Panc1 (cell line): ENCODE measurements around the gene MAP2K5.

Source experiments
- POLR2AphosphoS5 ChIP-seq: IDR thresholded peaks from 2 replicates; pipeline ENCODE4 v1.6.1; 2012; ENCODE audit warnings: mild to moderate bottlenecking, low read depth, low read length, moderate library complexity
- SIN3A ChIP-seq: IDR thresholded peaks from 2 replicates; pipeline ENCODE4 v1.6.1; 2012; ENCODE audit warnings: low read depth, mild to moderate bottlenecking, low read length, moderate library complexity, borderline replicate concordance; ENCODE audit not compliant: insufficient read depth
- TF ChIP-seq, protein P1 (sequence below): fragments of 450-650 bp; IDR thresholded peaks from 2 replicates; pipeline ENCODE4 v1.5.1; 2017; ENCODE audit warnings: mild to moderate bottlenecking
- TF ChIP-seq, protein P2 (sequence below), 2 experiments: IDR thresholded peaks; 2 replicates each; pipeline ENCODE4 v1.6.1; 2011 to 2012; ENCODE audit warnings: low read depth in 2 of 2, control low read depth in 1 of 2, low read length in 1 of 2, mild to moderate bottlenecking in 1 of 2, moderate library complexity in 1 of 2; ENCODE audit not compliant: insufficient read depth in 1 of 2

DNA sequence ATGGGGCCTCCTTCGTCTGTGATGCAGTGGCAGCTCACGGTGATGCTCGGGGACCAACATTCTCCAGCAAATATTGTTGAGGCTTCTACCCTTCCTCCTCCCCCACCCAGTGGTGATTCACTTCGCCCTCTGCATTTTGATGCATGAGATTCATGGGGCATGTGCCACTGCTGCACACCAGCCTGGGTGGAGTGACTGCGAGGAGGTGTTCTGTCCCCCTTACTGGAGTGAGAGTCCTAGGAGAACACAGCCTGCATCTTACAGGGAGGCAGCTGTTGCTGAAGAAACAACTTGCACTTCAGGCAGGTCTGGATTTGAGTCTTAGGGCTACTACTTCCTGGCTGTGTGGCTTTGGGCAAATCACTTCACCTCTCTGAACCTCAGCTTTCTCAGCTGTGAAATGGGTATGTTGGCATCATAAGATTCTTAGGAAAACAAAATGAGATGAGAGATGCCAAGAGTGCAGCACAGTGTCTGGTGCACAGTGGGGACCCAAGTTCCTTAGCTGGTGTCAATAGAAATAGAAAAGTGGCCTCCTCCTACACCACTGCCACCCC lies 272.6 kb downstream of the MAP2K5 start:
- TF ChIP-seq POLR2AphosphoS5: no peak
- TF ChIP-seq, protein P1, sequence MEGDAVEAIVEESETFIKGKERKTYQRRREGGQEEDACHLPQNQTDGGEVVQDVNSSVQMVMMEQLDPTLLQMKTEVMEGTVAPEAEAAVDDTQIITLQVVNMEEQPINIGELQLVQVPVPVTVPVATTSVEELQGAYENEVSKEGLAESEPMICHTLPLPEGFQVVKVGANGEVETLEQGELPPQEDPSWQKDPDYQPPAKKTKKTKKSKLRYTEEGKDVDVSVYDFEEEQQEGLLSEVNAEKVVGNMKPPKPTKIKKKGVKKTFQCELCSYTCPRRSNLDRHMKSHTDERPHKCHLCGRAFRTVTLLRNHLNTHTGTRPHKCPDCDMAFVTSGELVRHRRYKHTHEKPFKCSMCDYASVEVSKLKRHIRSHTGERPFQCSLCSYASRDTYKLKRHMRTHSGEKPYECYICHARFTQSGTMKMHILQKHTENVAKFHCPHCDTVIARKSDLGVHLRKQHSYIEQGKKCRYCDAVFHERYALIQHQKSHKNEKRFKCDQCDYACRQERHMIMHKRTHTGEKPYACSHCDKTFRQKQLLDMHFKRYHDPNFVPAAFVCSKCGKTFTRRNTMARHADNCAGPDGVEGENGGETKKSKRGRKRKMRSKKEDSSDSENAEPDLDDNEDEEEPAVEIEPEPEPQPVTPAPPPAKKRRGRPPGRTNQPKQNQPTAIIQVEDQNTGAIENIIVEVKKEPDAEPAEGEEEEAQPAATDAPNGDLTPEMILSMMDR: no peak
- TF ChIP-seq SIN3A: no peak
- TF ChIP-seq, protein P2, sequence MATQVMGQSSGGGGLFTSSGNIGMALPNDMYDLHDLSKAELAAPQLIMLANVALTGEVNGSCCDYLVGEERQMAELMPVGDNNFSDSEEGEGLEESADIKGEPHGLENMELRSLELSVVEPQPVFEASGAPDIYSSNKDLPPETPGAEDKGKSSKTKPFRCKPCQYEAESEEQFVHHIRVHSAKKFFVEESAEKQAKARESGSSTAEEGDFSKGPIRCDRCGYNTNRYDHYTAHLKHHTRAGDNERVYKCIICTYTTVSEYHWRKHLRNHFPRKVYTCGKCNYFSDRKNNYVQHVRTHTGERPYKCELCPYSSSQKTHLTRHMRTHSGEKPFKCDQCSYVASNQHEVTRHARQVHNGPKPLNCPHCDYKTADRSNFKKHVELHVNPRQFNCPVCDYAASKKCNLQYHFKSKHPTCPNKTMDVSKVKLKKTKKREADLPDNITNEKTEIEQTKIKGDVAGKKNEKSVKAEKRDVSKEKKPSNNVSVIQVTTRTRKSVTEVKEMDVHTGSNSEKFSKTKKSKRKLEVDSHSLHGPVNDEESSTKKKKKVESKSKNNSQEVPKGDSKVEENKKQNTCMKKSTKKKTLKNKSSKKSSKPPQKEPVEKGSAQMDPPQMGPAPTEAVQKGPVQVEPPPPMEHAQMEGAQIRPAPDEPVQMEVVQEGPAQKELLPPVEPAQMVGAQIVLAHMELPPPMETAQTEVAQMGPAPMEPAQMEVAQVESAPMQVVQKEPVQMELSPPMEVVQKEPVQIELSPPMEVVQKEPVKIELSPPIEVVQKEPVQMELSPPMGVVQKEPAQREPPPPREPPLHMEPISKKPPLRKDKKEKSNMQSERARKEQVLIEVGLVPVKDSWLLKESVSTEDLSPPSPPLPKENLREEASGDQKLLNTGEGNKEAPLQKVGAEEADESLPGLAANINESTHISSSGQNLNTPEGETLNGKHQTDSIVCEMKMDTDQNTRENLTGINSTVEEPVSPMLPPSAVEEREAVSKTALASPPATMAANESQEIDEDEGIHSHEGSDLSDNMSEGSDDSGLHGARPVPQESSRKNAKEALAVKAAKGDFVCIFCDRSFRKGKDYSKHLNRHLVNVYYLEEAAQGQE (IDR thresholded peaks at IDR 0.05; ENCODE audit: insufficient read depth in 1 of 2, low read depth in 2 of 2, low read length in 1 of 2): no peak
